GM20000 (cell line): ENCODE measurements around the gene LCOR.
A peak's percentile ranks its signal among the peaks of the same experiment; 100 is the strongest.

Source experiments
- DNase-seq: peaks from one replicate; pipeline ENCODE4 v3.0.0; 2012; ENCODE audit warnings: low spot score
- CTCF ChIP-seq: IDR thresholded peaks from 2 replicates; pipeline ENCODE4 v1.5.1; 2012; ENCODE audit warnings: mild to moderate bottlenecking, control low read depth; ENCODE audit errors: extremely low read depth, missing control alignments

LCOR gene

GRCh38 chr10:96988426-96988825, 156.3 kb downstream of the LCOR start:
- no peak for TF ChIP-seq CTCF
- DNase-seq: no peak

GRCh38 chr10:96991313-96991841, 159.3 kb downstream of the LCOR start:
- DNase-seq: no peak
- TF ChIP-seq CTCF: no peak

- TF ChIP-seq CTCF: no peak
- peak; percentile 62 for DNase-seq
Measured at GRCh38 chr10:96992721-96993120, 160.6 kb downstream of the LCOR start.

GRCh38 chr10:96995851-96996250, 163.8 kb downstream of the LCOR start:
- no peak for DNase-seq
- no peak for TF ChIP-seq CTCF

DNA sequence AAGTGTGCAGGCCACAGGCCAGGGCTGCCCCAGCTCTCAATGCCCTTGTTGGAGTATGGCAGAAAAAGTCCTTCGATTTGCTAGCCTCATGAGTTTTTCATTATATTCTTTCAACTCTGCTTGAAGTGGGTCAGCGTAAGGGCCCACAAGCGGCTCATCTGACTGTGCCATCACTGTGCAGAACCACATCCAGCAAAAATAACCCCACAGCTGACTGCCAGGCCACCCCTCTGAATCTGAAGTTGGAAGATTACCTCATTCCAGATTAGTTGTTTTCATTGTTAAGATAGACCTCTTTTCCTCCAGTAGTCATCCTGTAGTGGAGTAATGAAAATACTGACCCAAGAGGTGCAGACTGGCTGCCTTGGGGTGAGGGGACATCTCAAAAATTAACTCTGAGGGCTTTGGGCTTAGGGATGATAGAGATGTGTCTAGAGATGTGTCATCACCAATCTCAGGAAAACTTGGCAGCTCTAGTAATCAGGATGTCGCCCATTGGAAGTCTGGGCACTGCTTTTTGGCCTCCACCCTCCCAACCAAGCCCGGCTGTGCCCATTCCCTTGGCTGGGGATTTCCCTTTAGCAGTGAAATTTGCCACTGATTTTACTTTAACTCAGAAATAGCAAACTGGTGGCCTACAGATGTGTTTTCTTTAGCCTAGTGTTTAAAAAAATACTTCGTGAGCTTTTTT, 164.3 kb downstream of the LCOR start:
- no peak for DNase-seq
- no peak for TF ChIP-seq CTCF

GRCh38 chr10:96998329-96998888, 166.3 kb downstream of the LCOR start:
- TF ChIP-seq CTCF: no peak
- no peak for DNase-seq

DNA sequence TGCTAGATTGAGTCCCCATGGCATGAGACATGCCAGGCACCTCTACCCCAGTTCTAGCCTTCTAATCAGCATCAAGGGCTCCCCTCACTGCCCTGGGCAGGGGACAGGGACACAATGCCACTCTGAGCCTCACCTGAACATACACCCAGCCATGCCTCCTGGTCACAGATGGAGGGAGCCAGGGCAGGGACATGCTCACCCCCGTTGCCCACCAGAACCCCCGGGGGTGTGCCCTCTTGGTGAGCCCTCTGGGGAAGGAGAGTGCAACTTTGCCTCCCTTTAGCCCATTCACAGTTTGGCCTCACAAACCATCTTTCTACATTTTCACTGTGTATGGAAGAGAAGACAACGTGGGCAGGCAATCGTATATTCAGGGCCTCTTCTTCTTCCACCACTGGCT, 167.2 kb downstream of the LCOR start:
- no peak for TF ChIP-seq CTCF
- DNase-seq: no peak
